ENCODE data around the gene FCGR3A. TPM values are rescaled to one million over a fixed set of nuclear protein-coding genes. Genes with fewer than 3 reads are reported as not detected.
"Not testable (repeated sequence)": the region's sequence is repeated elsewhere in the genome, so short reads cannot be mapped to it uniquely, and the experiment has no call there.

Gene FCGR3A
- polyA plus RNA-seq, 1 of the 3 experiments (the other 2 are of a cell fraction), result not detected

- WGBS (ENCODE audit: low lambda C conversion rate), result no CpG with 5 or more reads among the region's 8 CpGs
- H3K27ac ChIP-seq (ENCODE audit: low read depth in 2 of 2, low read length in 1 of 2); H3K4me1 ChIP-seq (ENCODE audit: control insufficient read depth in 1 of 2, insufficient read depth in 2 of 2, low read depth in 1 of 2, low read length in 1 of 2); H3K9me3 ChIP-seq; H4K20me1 ChIP-seq (ENCODE audit: insufficient read depth); H3K27me3 ChIP-seq (ENCODE audit: insufficient read depth); H3F3A ChIP-seq (replicated peaks; ENCODE audit: insufficient read depth); H3K79me2 ChIP-seq (ENCODE audit: insufficient read depth); H3K4me2 ChIP-seq; H3K9ac ChIP-seq; H3K36me3 ChIP-seq (replicated peaks in 1 of 2; ENCODE audit: control insufficient read depth in 1 of 2, insufficient read depth in 2 of 2, low read length in 1 of 2); CTCF ChIA-PET; H3K9me2 ChIP-seq; DNase-seq; H3K4me3 ChIP-seq (ENCODE audit: low read depth in 2 of 2, low read length in 1 of 2); POLR2A ChIA-PET; H2AFZ ChIP-seq (ENCODE audit: low read depth): not testable (repeated sequence)
Measured at GRCh38 chr1:161579856-161580507, 30.4 kb upstream of the FCGR3A start.

GRCh38 chr1:161576676-161577075 lies 27.1 kb upstream of the FCGR3A start:
- H3K27me3 ChIP-seq (ENCODE audit: insufficient read depth); H3K9me2 ChIP-seq; DNase-seq; H3K4me1 ChIP-seq (ENCODE audit: control insufficient read depth in 1 of 2, insufficient read depth in 2 of 2, low read depth in 1 of 2, low read length in 1 of 2); H2AFZ ChIP-seq (ENCODE audit: low read depth); H3K27ac ChIP-seq (ENCODE audit: low read depth in 2 of 2, low read length in 1 of 2); H3F3A ChIP-seq (replicated peaks; ENCODE audit: insufficient read depth); H3K9ac ChIP-seq; CTCF ChIA-PET; H3K79me2 ChIP-seq (ENCODE audit: insufficient read depth); H3K9me3 ChIP-seq; POLR2A ChIA-PET; H3K4me3 ChIP-seq (ENCODE audit: low read depth in 2 of 2, low read length in 1 of 2); H3K4me2 ChIP-seq; H3K36me3 ChIP-seq (replicated peaks in 1 of 2; ENCODE audit: control insufficient read depth in 1 of 2, insufficient read depth in 2 of 2, low read length in 1 of 2); H4K20me1 ChIP-seq (ENCODE audit: insufficient read depth): not testable (repeated sequence)

- H3K9me3 ChIP-seq; H3K4me1 ChIP-seq (ENCODE audit: control insufficient read depth in 1 of 2, insufficient read depth in 2 of 2, low read depth in 1 of 2, low read length in 1 of 2); DNase-seq; H3K27ac ChIP-seq (ENCODE audit: low read depth in 2 of 2, low read length in 1 of 2); H3K27me3 ChIP-seq (ENCODE audit: insufficient read depth); H4K20me1 ChIP-seq (ENCODE audit: insufficient read depth); H3K9ac ChIP-seq; H3K36me3 ChIP-seq (replicated peaks in 1 of 2; ENCODE audit: control insufficient read depth in 1 of 2, insufficient read depth in 2 of 2, low read length in 1 of 2); H2AFZ ChIP-seq (ENCODE audit: low read depth); POLR2A ChIA-PET; H3F3A ChIP-seq (replicated peaks; ENCODE audit: insufficient read depth); H3K4me2 ChIP-seq; CTCF ChIA-PET; H3K9me2 ChIP-seq; H3K4me3 ChIP-seq (ENCODE audit: low read depth in 2 of 2, low read length in 1 of 2); H3K79me2 ChIP-seq (ENCODE audit: insufficient read depth): not testable (repeated sequence)
- 3% methylated on average over 2 of the region's 8 CpGs for WGBS (ENCODE audit: low lambda C conversion rate)
Measured at GRCh38 chr1:161571703-161572102, 22.1 kb upstream of the FCGR3A start.

- 0 out of 4 replicates have a peak overlapping the region, but pooled peaks of 1 of the 2 experiments have one; percentile 54 for H3K4me3 ChIP-seq (ENCODE audit: low read depth in 2 of 2, low read length in 1 of 2)
- H3K9me3 ChIP-seq; H3K79me2 ChIP-seq (ENCODE audit: insufficient read depth); DNase-seq; CTCF ChIA-PET; H3K36me3 ChIP-seq (replicated peaks in 1 of 2; ENCODE audit: control insufficient read depth in 1 of 2, insufficient read depth in 2 of 2, low read length in 1 of 2); H4K20me1 ChIP-seq (ENCODE audit: insufficient read depth); H3K27ac ChIP-seq (ENCODE audit: low read depth in 2 of 2, low read length in 1 of 2); H3K9ac ChIP-seq; H3K9me2 ChIP-seq; H3K4me1 ChIP-seq (ENCODE audit: control insufficient read depth in 1 of 2, insufficient read depth in 2 of 2, low read depth in 1 of 2, low read length in 1 of 2); H3F3A ChIP-seq (replicated peaks; ENCODE audit: insufficient read depth); POLR2A ChIA-PET: not testable (repeated sequence)
- peaks cover 28% of the 10 kb centered on the region; the same call in 1 of the 2 replicates for H3K27me3 ChIP-seq (ENCODE audit: insufficient read depth)
- H2AFZ ChIP-seq (ENCODE audit: low read depth), result 0 out of 2 replicates have a peak overlapping the region, but pooled peaks have one; percentile 69
- WGBS (ENCODE audit: low lambda C conversion rate), result 10% methylated on average over 1 of the region's 3 CpGs
- H3K4me2 ChIP-seq, result peak overlapping the region; percentile 74; the same call in 1 of the 2 replicates
Measured at GRCh38 chr1:161566602-161566960, 17.0 kb upstream of the FCGR3A start.

GRCh38 chr1:161563522-161563921 lies 13.9 kb upstream of the FCGR3A start:
- H3K27me3 ChIP-seq (ENCODE audit: insufficient read depth), result peaks cover 19% of the 10 kb centered on the region; the same call in 1 of the 2 replicates
- WGBS (ENCODE audit: low lambda C conversion rate), result 0% methylated on average over 1 of the region's 1 CpG
- DNase-seq; POLR2A ChIA-PET; H3K27ac ChIP-seq (ENCODE audit: low read depth in 2 of 2, low read length in 1 of 2); H3K79me2 ChIP-seq (ENCODE audit: insufficient read depth); H3K4me3 ChIP-seq (ENCODE audit: low read depth in 2 of 2, low read length in 1 of 2); CTCF ChIA-PET; H4K20me1 ChIP-seq (ENCODE audit: insufficient read depth); H3F3A ChIP-seq (replicated peaks; ENCODE audit: insufficient read depth); H3K9me2 ChIP-seq; H3K9ac ChIP-seq; H3K36me3 ChIP-seq (replicated peaks in 1 of 2; ENCODE audit: control insufficient read depth in 1 of 2, insufficient read depth in 2 of 2, low read length in 1 of 2); H3K4me1 ChIP-seq (ENCODE audit: control insufficient read depth in 1 of 2, insufficient read depth in 2 of 2, low read depth in 1 of 2, low read length in 1 of 2); H3K9me3 ChIP-seq; H3K4me2 ChIP-seq; H2AFZ ChIP-seq (ENCODE audit: low read depth): not testable (repeated sequence)

GRCh38 chr1:161562441-161562840 lies 12.8 kb upstream of the FCGR3A start:
- H3K27me3 ChIP-seq (ENCODE audit: insufficient read depth), result peaks cover 19% of the 10 kb centered on the region; the same call in 1 of the 2 replicates
- H4K20me1 ChIP-seq (ENCODE audit: insufficient read depth); POLR2A ChIA-PET; CTCF ChIA-PET; H3K4me2 ChIP-seq; H3K4me1 ChIP-seq (ENCODE audit: control insufficient read depth in 1 of 2, insufficient read depth in 2 of 2, low read depth in 1 of 2, low read length in 1 of 2); H3K9ac ChIP-seq; H3K79me2 ChIP-seq (ENCODE audit: insufficient read depth); H3K36me3 ChIP-seq (replicated peaks in 1 of 2; ENCODE audit: control insufficient read depth in 1 of 2, insufficient read depth in 2 of 2, low read length in 1 of 2); H3K4me3 ChIP-seq (ENCODE audit: low read depth in 2 of 2, low read length in 1 of 2); DNase-seq; H3K9me3 ChIP-seq; H3K9me2 ChIP-seq; H2AFZ ChIP-seq (ENCODE audit: low read depth); H3F3A ChIP-seq (replicated peaks; ENCODE audit: insufficient read depth); H3K27ac ChIP-seq (ENCODE audit: low read depth in 2 of 2, low read length in 1 of 2): not testable (repeated sequence)
- WGBS (ENCODE audit: low lambda C conversion rate), result 14% methylated on average over 3 of the region's 3 CpGs

Measured in SK-N-SH (cell line).